ENCODE measurements around the gene MOB3B.
"Not testable (repeated sequence)": the region's sequence is repeated elsewhere in the genome, so short reads cannot be mapped to it uniquely, and the experiment has no call there.

The MOB3B gene

DNA sequence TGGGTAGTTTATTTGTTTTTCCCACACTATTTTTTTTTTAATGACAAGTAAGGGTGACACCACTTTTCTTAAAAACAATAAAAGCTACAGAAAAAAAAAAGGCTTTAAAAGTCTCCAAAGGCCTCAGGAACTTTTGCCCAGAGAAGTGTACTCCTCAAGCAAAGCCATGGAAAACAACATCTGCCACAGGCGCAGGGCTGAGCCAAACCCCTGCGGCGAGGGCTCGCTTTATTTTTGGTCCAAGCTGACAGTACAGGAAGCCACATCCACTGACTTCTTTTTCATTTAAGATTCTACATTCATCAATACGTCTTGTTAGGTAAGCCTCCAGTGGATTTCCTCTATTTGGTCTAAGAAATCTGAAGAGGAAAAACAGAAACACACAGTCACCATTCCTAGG is 57.4 kb downstream of the MOB3B start:
- DNase-seq, result peak; percentile 56

DNA sequence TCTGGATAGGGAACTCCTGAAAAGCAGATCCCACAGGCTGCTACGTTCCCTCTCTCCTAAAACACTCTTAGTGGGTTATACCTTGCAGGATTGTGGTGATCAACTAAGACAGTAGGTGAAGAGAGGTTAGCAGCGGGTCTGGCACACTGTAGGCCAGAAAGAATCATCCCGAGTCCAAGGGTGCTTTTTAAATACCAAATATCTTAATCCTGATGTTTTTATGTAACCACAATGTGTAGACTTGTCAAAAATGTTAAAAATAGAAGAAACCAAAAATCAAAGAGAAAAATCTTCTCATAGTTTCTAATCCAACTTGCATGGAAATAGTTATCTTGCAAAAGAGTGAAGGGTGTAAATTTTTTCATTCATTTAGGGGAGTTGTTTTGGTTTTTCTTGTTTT is 57.8 kb downstream of the MOB3B start:
- no peak for DNase-seq

DNA sequence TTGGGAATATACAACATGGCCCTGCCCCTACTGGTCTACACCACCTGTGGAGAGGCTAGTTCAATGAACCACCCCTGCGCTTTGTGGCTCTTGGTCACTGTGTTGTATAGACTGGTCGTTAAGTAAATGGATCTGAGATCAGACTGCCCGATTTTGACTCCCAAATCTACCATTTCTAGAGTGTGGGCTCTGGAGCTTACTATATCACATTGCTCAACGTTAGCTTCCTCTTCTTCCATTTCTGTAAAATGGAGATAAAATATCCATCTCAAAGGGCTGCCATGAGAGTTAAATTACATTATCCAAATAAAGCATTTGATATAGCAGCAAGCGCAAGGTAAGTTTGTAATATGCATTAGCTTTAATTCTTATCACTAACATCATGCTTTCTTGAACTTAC is 58.2 kb downstream of the MOB3B start:
- DNase-seq, result no peak

DNA sequence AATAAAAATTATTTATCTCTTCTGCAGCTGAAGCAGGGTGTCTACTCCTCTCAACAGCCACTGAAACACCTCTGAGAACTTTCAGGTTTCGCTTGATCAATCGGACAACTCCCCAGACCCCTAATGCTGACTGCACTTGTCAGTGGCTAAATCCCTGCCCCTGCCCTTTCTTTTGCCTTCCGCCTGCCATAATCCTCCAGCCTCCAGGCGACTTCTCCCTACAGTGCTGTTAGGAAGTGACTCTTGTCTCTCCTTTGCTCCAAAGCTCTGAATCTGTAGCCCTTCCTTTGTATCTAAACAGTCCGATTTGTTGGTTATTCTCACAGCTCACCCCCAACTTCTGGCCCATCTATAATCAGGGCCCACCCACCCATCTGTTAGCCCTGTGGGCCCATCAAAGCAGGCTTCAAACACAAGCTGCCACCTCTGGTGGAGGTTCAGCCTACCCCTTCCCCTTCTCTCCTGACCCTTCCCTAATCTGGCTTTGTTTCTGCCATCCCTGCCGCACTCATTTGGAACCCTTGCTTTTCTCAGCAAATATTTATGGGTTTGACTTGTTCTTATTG is 59.2 kb downstream of the MOB3B start:
- DNase-seq, result no peak

DNA sequence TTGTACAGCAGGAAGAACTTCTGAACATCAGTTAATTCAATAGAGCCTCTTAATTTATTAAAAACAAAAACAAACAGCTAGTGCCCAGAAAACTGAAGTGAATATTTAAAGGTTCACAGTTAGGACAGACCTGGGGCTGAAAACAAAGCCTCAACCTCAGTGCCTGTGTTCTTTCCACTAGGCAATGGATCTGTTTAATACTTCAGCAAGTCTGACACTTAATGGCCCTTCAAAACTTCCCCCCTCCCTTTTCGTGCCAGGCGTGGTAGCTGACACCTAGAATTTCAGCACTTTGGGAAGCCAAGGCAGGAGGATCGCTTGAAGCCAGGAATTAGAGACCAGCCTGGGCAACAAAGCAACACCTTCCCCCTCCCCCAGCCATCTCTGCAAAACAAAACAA is 60.1 kb downstream of the MOB3B start:
- DNase-seq, result no peak

DNA sequence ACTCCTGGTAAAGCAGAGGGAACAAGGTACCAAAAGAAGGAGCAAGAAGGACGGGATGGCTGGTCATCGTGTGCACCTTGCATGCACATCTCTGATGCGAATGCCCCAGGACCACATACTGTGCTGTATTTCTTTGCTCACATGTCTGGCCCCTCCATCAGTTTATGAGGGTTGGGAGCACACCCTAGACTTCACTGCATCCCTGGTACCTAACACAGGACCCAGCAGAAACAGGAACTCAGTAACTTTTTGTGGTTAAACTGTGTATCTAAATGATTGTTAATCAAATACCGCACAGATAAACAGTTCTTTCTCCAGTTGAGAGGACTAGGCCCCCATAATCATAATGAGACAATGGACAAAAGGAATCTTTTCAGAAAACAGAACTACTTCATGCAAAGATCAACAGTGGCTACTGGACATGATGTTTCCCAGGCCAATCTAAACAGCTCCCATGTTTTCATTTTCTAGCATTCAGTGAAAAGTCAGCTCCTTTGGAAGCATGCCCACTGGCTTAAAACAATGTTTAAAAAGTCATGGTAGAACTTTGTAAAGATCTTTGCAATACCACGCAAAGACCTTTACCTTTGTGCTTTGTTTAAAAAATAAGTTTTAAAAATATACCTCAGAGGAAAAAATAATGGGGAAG is 61.0 kb downstream of the MOB3B start:
- no peak for DNase-seq

DNA sequence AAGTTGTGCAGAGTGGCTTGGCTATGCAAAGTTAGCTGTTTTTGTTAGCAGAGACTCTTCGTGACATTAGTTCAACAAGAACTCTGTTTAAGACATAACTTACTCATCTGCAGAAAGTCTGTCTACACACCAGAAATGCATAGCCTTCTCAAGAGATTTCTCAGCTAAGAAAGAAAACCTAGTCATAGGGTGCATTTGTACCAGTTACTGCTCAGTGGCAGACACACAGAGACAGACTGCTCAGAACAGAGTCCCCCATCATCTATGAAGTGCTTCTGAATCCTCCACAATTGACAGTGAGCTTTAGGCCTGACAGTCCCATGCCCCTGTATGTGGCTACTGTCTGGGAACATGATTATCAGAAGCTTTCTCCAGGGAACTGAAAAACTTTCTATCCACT is 61.6 kb downstream of the MOB3B start:
- DNase-seq, result no peak

DNA sequence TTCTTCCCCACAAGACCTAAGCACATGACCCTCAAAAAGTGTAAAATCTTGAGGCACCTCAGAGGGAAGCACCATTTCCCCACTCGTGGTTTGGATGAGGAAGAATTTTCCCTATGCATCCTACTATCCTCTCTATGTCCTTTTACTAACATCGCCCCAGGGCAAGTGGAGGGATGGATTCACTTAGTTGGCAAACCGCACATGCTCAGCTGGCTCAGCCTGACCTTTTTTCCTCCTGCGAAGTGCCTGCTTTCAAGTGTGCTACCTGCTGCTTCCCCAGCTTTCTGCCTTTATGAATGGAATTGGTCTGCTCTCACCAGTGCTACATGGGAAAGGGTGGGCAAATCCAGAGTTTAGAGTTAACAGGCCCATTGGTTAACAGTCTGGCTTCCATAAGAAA is 62.1 kb downstream of the MOB3B start:
- DNase-seq, result no peak

DNA sequence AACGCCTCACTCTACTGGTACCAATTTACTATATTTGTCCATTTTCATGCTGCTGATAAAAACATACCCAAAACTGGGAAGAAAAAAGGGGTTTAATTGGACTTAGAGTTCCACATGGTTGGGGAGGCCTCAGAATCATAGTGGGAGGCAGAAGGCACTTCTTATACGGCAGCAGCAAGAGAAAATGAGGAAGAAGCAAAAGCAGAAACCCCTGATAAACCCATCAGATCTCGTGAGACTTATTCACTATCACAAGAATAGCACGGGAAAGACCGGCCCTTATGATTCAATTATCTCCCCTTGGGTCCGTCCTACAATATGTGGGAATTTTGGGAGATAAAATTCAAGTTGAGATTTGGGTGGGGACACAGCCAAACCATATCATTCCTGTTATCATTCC is 63.1 kb downstream of the MOB3B start:
- not testable (repeated sequence) for DNase-seq

DNA sequence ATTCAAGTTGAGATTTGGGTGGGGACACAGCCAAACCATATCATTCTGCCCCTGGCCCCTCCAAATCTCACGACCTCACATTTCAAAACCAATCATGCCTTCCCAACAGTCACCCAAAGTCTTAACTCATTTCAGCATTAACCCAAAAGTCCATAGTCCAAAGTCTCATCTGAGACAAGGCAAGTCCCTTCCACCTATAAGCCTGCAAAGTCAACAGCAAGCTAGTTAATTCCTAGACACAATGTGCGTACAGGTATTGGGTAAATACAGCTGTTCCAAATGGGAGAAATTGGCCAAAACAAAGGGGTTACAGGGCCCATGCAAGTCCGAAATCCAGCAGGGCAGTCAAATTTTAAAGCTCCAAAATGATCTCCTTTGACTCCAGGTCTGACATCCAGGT is 64.7 kb downstream of the MOB3B start:
- not testable (repeated sequence) for DNase-seq

DNA sequence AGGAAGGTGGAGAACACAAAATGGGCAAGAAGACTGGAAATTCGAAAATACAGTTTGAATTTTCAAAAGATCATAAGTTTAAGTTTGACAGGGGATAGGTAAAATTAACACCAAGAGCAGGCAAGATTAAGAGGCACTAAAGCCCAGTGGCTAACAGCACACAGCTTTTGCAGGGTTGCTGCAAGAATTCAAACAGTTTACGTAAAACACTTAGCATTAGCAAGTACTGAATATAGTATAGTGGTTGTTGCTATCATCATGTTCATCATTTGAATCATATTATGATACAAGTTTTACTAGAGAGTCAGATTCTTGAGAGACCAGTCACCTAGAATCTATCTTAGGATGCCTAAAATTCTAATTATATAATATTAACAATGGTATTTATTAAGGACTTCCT is 66.8 kb downstream of the MOB3B start:
- no peak for DNase-seq

DNA sequence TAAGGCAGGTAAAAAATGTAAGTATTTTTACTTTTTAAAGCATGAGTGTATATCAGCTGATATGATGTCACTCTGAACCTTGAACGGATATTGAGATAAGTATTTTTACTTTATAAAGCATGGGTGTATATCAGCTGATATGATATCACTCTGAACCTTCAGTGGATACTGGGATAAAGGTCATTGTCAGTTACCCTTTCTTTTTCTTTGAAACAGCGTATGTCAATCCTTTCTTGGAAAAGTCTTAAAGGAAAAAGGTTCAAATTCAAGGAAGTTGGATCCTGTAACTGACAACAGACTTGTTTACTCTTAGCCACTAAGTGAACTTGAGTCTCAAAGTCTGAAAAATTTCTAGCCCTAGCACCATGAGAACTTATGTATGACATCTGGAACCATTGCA is 67.2 kb downstream of the MOB3B start:
- DNase-seq, result no peak

DNA sequence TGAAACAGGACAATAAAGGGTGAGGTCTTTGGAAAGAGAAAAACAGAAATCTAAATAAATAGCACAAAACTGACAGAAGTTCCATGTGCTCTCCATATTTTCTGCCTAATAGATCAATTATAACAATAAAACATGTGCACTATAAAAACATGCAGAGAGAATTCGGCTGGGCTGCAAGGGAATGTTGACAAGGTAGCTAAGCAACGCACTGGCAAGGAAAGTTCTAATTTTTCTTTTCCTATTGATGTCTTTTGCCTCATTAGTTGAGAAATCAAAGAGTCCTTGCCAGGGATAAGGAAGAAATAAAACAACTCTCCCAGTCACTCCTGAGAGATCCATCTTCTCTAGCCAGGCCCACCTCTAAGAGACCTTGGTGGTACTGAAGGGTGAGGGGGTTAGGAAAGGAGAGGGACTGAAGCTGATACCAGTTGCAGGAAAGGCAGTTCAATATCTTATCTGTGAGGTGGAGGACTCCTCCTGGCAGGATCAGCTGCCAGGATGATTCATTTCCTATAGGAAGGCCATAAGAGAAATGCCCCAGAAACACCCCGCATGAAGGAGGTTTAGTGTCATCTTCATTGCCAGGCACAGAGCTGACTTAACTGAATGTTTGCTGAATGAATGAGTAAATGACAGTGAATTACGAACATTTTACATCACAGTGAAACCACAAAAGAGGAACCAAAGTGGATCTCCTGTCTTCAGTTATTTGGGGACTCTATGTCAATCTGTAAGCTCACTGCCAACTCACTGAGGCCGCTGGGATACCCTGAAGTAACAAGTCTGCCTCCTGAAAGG is 69.2 kb downstream of the MOB3B start:
- DNase-seq, result no peak

DNA sequence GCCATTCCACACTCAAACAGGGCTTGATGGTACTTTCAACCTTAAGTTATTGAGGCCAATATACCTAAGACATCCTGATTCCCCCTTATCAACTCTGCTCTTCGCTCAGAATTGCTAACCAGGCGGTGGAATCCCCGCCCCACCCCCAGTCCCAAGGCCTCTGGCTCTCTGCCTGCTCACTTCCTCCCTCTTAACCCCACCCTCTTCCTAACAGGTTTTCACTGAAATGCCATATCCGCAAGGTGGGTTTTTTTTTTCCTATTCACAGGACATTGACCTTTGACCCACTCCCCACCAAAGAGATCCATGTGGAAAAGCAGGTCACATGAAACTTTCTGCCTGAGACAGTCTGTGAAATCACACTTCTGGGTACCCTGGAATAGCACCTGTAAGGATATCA is 72.2 kb downstream of the MOB3B start:
- DNase-seq, result no peak

DNA sequence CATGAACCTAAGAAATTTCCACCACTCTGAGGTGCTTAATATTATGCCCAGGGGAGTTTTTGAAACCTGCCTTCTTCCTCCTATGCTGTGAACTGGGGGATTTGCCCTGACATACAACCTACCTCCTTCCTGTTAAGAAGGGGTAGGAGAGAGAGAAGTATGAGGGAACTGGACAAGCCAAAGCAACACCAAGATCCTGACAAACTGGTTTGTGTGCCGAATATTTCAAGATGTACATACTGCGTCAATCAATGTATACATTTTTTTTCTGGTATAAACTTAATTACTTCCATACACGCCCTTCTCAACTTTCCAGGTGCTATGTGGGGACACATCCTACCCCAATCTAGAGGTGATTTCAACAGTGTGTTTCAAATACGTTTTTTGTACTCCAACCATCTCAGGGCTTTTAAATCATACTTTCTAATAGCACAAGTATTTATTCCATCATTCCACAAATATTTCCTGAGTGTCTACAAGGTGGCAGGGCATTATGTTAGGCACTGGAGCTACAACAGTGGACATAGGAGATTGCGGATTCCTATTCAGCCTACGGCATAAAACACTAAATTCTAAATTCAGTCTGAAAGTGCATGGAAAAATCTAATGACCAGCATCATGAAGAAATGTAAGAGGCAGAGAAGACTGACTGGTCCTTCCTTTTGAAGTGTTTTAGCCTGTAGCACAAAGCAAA is 75.6 kb downstream of the MOB3B start:
- DNase-seq, result no peak

DNA sequence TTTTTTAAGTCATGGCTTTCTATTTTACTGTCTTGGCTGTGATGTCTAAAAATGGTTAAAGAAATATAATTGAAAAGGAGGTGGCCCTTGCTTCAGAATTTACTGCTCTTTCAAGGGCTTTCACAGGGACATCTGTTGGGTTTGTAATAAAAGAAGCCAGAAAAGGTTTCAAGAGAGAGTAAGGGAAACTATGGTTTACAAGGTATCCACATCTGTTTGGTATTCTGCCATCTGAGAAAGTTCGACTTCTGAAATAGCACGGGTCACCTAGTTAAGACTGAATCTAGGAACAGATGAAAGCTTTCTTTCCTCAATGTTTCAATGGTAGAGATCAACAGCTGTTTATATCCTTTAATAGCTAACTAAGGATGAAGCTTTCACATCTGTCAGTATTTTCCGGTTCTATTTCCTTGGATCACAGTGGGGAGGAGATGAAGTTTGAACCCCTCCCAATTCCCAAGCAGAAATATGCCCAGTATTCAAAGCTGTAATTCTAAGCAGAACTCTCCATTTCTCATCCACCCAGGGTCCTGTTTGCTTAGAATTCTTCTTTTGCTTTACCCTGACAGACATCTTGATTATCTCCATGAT is 78.3 kb downstream of the MOB3B start:
- peak; percentile 62 for DNase-seq

DNA sequence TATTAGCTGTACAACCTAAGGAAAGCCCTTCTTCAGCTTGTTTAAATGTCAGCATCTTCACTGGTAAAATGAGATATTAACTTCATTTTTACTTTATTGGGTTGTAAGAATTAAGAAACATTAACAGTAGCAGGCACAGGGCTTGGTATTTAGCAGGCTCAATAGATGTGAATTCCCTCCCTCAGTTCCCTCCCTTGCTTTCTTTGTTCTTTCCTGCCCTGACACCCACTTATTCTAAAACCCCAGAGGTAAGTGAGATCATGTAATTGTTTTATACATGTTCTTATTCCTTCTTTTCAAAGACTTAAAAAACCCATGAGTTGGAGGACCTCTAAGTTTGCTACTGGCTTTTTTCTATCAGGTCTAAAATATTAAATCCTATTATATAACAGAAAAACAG is 78.9 kb downstream of the MOB3B start:
- no peak for DNase-seq

DNA sequence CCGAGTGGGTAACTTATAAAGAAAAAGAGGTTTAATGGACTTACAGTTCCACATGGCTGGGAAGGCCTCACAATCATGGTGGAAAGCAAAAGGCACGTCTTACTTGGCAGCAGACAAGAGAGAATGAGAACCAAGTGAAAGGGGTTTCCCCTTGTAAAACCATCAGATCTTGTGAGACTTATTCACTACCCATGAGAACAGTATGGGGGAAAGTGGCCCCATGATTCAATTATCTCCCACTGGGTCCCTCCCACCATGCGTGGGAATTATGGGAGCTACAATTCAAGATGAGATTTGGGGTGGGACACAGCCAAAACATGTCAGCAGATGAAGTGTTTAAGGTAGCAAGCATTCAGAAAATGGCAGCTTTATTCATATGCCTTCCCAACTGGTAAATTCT is 81.3 kb downstream of the MOB3B start:
- not testable (repeated sequence) for DNase-seq

DNA sequence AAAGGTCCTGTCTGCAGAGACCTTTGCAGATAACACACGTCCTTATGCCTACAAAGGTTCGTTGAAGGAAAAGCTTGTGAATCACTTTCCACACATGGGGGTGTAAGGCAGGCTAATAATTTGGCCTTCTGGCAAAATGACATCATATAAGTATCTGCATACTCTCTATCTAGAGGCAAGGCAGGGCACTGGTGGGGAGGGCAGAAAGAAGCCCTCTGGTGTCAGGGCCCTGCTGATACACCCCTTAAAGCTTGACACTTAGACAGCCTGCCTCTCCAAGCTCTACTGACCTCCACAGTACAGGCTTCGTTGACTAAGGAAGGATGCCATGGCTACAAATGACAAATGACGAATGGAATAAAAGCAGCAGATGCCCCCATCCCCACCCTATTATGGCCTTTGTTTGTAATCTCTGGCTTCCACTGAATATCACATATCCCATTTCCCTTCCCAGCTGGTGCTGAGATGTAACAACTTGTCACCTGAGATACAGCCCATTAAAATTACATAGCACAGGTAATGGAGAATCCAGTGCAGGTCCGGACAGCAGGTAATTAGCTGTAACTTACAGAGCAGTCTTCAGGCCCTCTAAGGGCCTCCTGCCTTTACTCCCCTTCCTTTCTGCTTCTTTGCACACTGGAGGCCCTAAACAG is 82.5 kb downstream of the MOB3B start:
- DNase-seq, result peak; percentile 92

DNA sequence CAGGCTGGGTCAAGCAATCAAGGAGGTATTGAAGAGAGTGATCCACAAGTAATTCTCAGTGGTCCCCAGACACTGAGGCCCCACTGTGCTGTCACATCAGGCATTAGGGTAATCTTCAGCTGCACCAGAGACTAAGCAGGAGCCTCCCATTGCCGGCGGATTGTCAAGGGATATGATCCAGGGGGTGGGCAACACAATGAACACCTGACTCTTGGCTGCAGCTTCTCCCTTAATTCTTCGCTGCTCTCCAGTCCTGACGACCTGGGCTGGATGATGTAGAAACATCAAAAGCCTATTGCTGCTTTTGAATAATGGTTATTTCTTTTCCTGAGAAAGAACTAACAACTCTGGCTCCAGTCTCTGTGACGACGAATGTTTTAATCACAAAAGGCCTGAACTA is 83.9 kb downstream of the MOB3B start:
- DNase-seq, result no peak

DNA sequence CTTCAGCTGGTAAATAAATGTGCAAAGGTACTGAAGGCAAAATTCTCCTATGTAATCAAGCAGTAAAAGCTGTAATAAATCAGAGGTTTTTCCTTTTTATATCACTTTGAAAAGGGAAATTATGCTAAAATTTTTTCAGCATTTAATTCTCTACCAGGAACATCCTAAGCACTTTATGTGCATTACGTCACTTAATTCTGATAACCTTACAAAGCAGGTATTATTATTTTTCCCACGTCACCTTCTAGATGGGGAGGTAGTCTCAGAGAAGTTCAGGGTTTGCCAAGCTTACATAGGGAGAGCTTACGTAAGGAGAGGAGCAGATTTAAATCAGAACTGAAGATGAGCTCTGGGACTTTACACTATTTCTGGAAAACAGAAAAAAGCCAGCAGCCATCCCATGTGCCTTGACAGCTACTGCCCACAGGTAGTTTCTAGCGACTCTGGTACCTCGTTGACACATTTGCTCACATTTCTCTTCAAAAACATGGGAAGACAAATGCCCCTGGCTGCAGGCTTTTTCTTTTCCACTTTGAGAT is 84.5 kb downstream of the MOB3B start:
- DNase-seq, result no peak

DNA sequence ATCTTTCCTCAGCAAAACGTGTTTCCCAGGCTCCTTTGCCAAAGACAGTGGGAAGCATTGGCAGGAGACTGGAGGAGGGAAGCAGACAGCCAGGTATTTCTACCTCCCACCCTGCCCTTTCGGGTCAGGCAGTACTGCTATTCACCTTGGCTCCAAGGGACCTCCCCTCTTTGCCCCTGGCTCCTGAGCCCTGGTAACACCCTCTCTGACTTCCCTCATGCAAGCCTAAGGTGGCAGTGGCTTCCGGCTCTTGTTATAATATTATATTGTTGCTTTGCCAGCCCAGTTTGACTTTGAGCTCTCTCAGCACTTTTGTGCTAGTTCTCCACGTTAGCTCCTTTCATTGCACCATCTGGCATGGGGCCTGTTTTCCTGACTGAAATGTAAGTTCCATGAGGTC is 87.2 kb downstream of the MOB3B start:
- peak; percentile 48 for DNase-seq

DNA sequence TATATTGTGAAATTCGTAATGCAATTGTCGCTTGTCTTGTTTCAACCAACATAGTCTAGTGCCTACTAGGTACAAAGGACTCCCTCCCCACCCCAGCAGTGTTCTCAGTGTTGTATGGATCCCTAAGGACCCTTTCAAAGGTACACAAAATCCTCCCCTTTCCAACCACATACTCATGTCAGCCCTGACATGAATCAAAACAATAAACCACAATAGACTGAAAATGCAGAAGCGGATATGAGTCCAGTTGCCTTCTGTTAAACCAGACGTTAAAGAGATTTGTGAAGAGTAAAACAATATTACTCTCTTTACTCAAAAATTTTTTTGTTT is 87.9 kb downstream of the MOB3B start:
- no peak for DNase-seq
